GM12891 (cell line): ENCODE measurements around the gene MKNK2.

Experiments
- DNase-seq: peaks from one replicate; pipeline ENCODE4 v3.0.0; 2011; ENCODE audit warnings: low spot score; ENCODE audit not compliant: insufficient read length
- FAIRE-seq: peaks from 2 replicates; lab custom pipeline; 2011; peaks lifted over from hg19 to GRCh38; lab: Jason Lieb, UNC
- PAX5 ChIP-seq: IDR thresholded peaks from 2 replicates; pipeline ENCODE4 v1.6.1; 2011; ENCODE audit warnings: low read length, moderate library complexity, mild to moderate bottlenecking; ENCODE audit not compliant: insufficient read depth, severe bottlenecking
- POLR2A ChIP-seq: IDR thresholded peaks from 2 replicates; pipeline ENCODE4 v1.6.1; 2011; ENCODE audit warnings: low read depth, low read length, control low read depth
- POLR2AphosphoS5 ChIP-seq: IDR thresholded peaks from 2 replicates; pipeline ENCODE4 v1.6.1; 2011; ENCODE audit warnings: low read depth, low read length, control low read depth
- POU2F2 ChIP-seq: IDR thresholded peaks from 2 replicates; pipeline ENCODE4 v1.6.1; 2011; ENCODE audit warnings: low read depth, mild to moderate bottlenecking, control low read depth, low read length, moderate library complexity
- SPI1 ChIP-seq: IDR thresholded peaks from 2 replicates; pipeline ENCODE4 v1.6.1; 2011; ENCODE audit warnings: low read depth, low read length, control low read depth
- TAF1 ChIP-seq: IDR thresholded peaks from 2 replicates; pipeline ENCODE4 v1.6.1; 2011; ENCODE audit warnings: low read depth, low read length, control low read depth

The MKNK2 gene

GRCh38 chr19:2058570-2059421, 7.8 kb upstream of the MKNK2 start:
- FAIRE-seq (no peak), DNase-seq (no peak)
- TF ChIP-seq POU2F2 (no peak), POLR2AphosphoS5 (no peak), SPI1 (no peak), PAX5 (no peak), TAF1 (no peak), POLR2A (no peak)

GRCh38 chr19:2057484-2058469, 6.7 kb upstream of the MKNK2 start:
- no peak for FAIRE-seq

GRCh38 chr19:2056837-2057192, 5.8 kb upstream of the MKNK2 start:
- FAIRE-seq = no peak
- no peak for DNase-seq
- no peak for TF ChIP-seq POLR2AphosphoS5
- TF ChIP-seq POLR2A = no peak
- TF ChIP-seq PAX5 = no peak
- TF ChIP-seq TAF1 = no peak
- TF ChIP-seq SPI1 = no peak
- TF ChIP-seq POU2F2 = no peak

More at GRCh38 chr19:2057484-2058469, 6.7 kb upstream of the MKNK2 start:
- DNase-seq = no peak
- TF ChIP-seq PAX5 (no peak), POLR2AphosphoS5 (no peak), POU2F2 (no peak)

- FAIRE-seq (peak; percentile 71), DNase-seq (no peak)
- TF ChIP-seq POLR2AphosphoS5 (no peak), POU2F2 (no peak), SPI1 (0 out of 2 replicates have a peak, but pooled peaks have one; percentile 19), TAF1 (no peak), PAX5 (no peak), POLR2A (0 out of 2 replicates have a peak, but pooled peaks have one; percentile 29)
Observed at GRCh38 chr19:2055931-2056836, 5.1 kb upstream of the MKNK2 start.

- DNase-seq (no peak), FAIRE-seq (peak; percentile 76)
- no peak for TF ChIP-seq TAF1
Observed at GRCh38 chr19:2054763-2055162, 3.7 kb upstream of the MKNK2 start.

GRCh38 chr19:2053601-2054389, 2.8 kb upstream of the MKNK2 start:
- peak; percentile 33 for FAIRE-seq
- DNase-seq = no peak
- TF ChIP-seq POU2F2 (no peak), PAX5 (no peak), SPI1 (no peak), POLR2AphosphoS5 (no peak), TAF1 (no peak), POLR2A (no peak)

- DNase-seq (no peak), FAIRE-seq (no peak)
- 0 out of 2 replicates have a peak, but pooled peaks have one; percentile 0 for TF ChIP-seq SPI1
- TF ChIP-seq POLR2AphosphoS5 = no peak
Observed at GRCh38 chr19:2051773-2052704, 995 bp upstream of the MKNK2 start.

GRCh38 chr19:2050349-2050990, 574 bp downstream of the MKNK2 start:
- no peak for TF ChIP-seq POLR2A
- TF ChIP-seq POU2F2 = no peak
- 0 out of 2 replicates have a peak, but pooled peaks have one; percentile 10 for TF ChIP-seq POLR2AphosphoS5
- no peak for TF ChIP-seq TAF1
- no peak for DNase-seq
- no peak for FAIRE-seq
